ENCODE results near the gene SLC10A3.

DNA sequence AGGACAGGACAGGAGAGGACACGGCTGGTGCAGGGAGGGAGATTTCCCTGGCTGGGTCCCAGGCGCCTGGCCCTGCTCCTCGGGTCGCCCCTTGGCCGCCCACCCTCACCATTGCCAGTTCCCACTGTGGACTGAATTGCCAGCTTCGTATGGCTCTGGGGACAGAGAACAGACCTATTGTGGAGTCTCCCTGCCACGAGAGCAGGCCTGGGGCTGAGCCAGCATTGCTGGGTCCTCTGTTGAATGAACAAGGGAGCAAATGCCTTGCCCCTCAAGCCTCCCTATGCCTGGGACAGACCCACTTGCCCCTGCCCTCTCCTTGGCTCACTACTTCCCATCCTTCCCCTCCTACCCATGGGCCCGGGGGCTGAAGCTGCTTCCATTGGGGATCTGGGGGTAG lies 28.0 kb downstream of the SLC10A3 start:
- TF ChIP-seq, protein P1, sequence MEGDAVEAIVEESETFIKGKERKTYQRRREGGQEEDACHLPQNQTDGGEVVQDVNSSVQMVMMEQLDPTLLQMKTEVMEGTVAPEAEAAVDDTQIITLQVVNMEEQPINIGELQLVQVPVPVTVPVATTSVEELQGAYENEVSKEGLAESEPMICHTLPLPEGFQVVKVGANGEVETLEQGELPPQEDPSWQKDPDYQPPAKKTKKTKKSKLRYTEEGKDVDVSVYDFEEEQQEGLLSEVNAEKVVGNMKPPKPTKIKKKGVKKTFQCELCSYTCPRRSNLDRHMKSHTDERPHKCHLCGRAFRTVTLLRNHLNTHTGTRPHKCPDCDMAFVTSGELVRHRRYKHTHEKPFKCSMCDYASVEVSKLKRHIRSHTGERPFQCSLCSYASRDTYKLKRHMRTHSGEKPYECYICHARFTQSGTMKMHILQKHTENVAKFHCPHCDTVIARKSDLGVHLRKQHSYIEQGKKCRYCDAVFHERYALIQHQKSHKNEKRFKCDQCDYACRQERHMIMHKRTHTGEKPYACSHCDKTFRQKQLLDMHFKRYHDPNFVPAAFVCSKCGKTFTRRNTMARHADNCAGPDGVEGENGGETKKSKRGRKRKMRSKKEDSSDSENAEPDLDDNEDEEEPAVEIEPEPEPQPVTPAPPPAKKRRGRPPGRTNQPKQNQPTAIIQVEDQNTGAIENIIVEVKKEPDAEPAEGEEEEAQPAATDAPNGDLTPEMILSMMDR (IDR thresholded peaks at IDR 0.05) = no peak
- TF ChIP-seq EP300 (IDR thresholded peaks at IDR 0.05; ENCODE audit: borderline replicate concordance in 1 of 2, low read depth in 1 of 2, low read length in 1 of 2) = no peak
- TF ChIP-seq, protein P2, sequence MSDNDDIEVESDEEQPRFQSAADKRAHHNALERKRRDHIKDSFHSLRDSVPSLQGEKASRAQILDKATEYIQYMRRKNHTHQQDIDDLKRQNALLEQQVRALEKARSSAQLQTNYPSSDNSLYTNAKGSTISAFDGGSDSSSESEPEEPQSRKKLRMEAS (IDR thresholded peaks at IDR 0.05; ENCODE audit: low read depth) = no peak
- TF ChIP-seq GABPA (IDR thresholded peaks at IDR 0.05; ENCODE audit: low read depth) = no peak
- TF ChIP-seq TAF1 (IDR thresholded peaks at IDR 0.05; ENCODE audit: borderline replicate concordance, low read depth, low read length) = no peak
- TF ChIP-seq RAD21 (IDR thresholded peaks at IDR 0.05; ENCODE audit: low read length) = no peak
- TF ChIP-seq REST (IDR thresholded peaks at IDR 0.05; ENCODE audit: low read depth, low read length) = no peak
- no peak for TF ChIP-seq RXRA (IDR thresholded peaks at IDR 0.05; ENCODE audit: borderline replicate concordance, low read depth)
- TF ChIP-seq TCF12 (IDR thresholded peaks at IDR 0.05) = no peak
- TF ChIP-seq GATA2 (CRISPR knock-in tag; IDR thresholded peaks at IDR 0.05) = no peak
- TF ChIP-seq YY1 (IDR thresholded peaks at IDR 0.05; ENCODE audit: low read depth) = no peak
- TF ChIP-seq RCOR1 (IDR thresholded peaks at IDR 0.05; ENCODE audit: low read length) = no peak
